GM12878 (cell line): ENCODE results near the gene ZBTB34. TPM values are rescaled to one million over a fixed set of nuclear protein-coding genes. Genes with fewer than 3 reads are reported as not detected.

ENCODE experiments used
- ATAC-seq: fragments of 200-7000 bp; cut with Tn5 transposase; 3 replicates; pipeline ENCODE4 v1.9.1; 2020; ENCODE audit warnings: mild to moderate bottlenecking, moderate library complexity
- BruUV-seq: library from RNA; stranded (reverse); fragments of 400-500 nt; replicated peaks from 2 replicates; lab custom pipeline; 2021; lab: Mats Ljungman, UMichigan
- CTCF ChIA-PET: fragments of 300-600 bp; sonication (Branson Sonifier 250); formaldehyde crosslinking; extraction: SDS; loops from one replicate; lab custom pipeline; 2021; ENCODE audit warnings: inconsistent platforms; lab: Yijun Ruan, JAX
- POLR2A ChIA-PET: fragments of 350-600 bp; formaldehyde crosslinking; extraction: SDS; loops from one replicate; lab custom pipeline; 2021; ENCODE audit warnings: inconsistent platforms; lab: Charles Lee
- RAD21 ChIA-PET: fragments of 300-600 bp; sonication (Branson Sonifier 250); formaldehyde crosslinking; loops from one replicate; lab custom pipeline; 2023; ENCODE audit warnings: antibody characterized with exemption; ENCODE audit not compliant: unreplicated experiment; lab: Charles Lee
- SMC1A ChIA-PET: fragments of 300-600 bp; sonication (Branson Sonifier 250); formaldehyde crosslinking; loops from one replicate; lab custom pipeline; 2023; ENCODE audit not compliant: unreplicated experiment, uncharacterized antibody; lab: Charles Lee
- DNase-seq: peaks from one replicate; pipeline ENCODE4 v3.0.0-alpha.2; 2011; ENCODE audit warnings: low read depth, low spot score
- FAIRE-seq: peaks from 3 replicates; lab custom pipeline; 2011; peaks lifted over from hg19 to GRCh38; lab: Jason Lieb, UNC
- H2AFZ ChIP-seq: 2 replicates; pipeline ENCODE4 v1.6.0; 2011; ENCODE audit warnings: low read depth, low read length, control low read depth; ENCODE audit not compliant: control insufficient read depth
- H3K27ac ChIP-seq: 2 replicates; pipeline ENCODE4 v1.5.1; 2011; ENCODE audit warnings: control low read depth; ENCODE audit not compliant: control insufficient read depth, insufficient read depth
- H3K27me3 ChIP-seq, 2 experiments: replicated peaks in 1 of 2; 2 replicates each; pipeline versions ENCODE4 v1.6.0 to v1.6.1; 2011; ENCODE audit warnings: low read length in 1 of 2; ENCODE audit not compliant: control insufficient read depth in 2 of 2, insufficient read depth in 2 of 2
- H3K36me3 ChIP-seq, 2 experiments: 2 replicates each; pipeline ENCODE4 v1.5.1; 2011; ENCODE audit warnings: low read length in 1 of 2; ENCODE audit not compliant: control insufficient read depth in 2 of 2, insufficient read depth in 2 of 2
- H3K4me1 ChIP-seq: 2 replicates; pipeline ENCODE4 v1.6.1; 2011; ENCODE audit warnings: mild to moderate bottlenecking, low read length, moderate library complexity, mixed read lengths; ENCODE audit not compliant: control insufficient read depth, insufficient read depth
- H3K4me2 ChIP-seq: 2 replicates; pipeline ENCODE4 v1.6.0; 2011; ENCODE audit warnings: control low read depth; ENCODE audit not compliant: control insufficient read depth, insufficient read depth
- H3K4me3 ChIP-seq: fragments of 200-600 bp; sonication (generic); 2 replicates; pipeline ENCODE4 v1.5.1; 2016
- H3K79me2 ChIP-seq: 2 replicates; pipeline ENCODE4 v1.6.0; 2011; ENCODE audit warnings: low read length; ENCODE audit not compliant: control insufficient read depth, insufficient read depth
- H3K9ac ChIP-seq: 2 replicates; pipeline ENCODE4 v1.8.0; 2011; ENCODE audit warnings: low read length, control low read depth, mixed read lengths; ENCODE audit not compliant: control insufficient read depth, insufficient read depth
- H3K9me3 ChIP-seq: replicated peaks from 3 replicates; pipeline ENCODE4 v1.5.1; 2011; ENCODE audit warnings: mild to moderate bottlenecking, low read length; ENCODE audit not compliant: control insufficient read depth, insufficient read depth
- H4K20me1 ChIP-seq: 2 replicates; pipeline ENCODE4 v1.6.0; 2011; ENCODE audit not compliant: control insufficient read depth, insufficient read depth
- ATF7 ChIP-seq: fragments of 450-650 bp; IDR thresholded peaks from 2 replicates; pipeline ENCODE4 v1.6.1; 2016; ENCODE audit warnings: low read depth, mild to moderate bottlenecking
- FOS ChIP-seq: IDR thresholded peaks from 3 replicates; pipeline ENCODE4 v1.6.1; 2011; ENCODE audit warnings: borderline replicate concordance; ENCODE audit not compliant: insufficient read length; ENCODE audit errors: extremely low read depth
- HSF1 ChIP-seq: fragments of 150-350 bp; IDR thresholded peaks from 2 replicates; pipeline ENCODE4 v1.6.1; 2014; ENCODE audit warnings: mild to moderate bottlenecking, low read depth, low read length
- NFYA ChIP-seq: IDR thresholded peaks from 2 replicates; pipeline ENCODE4 v1.6.1; 2011; ENCODE audit warnings: low read depth, mild to moderate bottlenecking, low read length, improper control_type of control experiment, borderline replicate concordance
- RAD51 ChIP-seq: fragments of 450-650 bp; IDR thresholded peaks from 2 replicates; pipeline ENCODE4 v1.6.1; 2016; ENCODE audit warnings: moderate library complexity, mild to moderate bottlenecking, inconsistent platforms
- SIN3A ChIP-seq: IDR thresholded peaks from 2 replicates; pipeline ENCODE4 v1.6.1; 2012; ENCODE audit warnings: low read depth, low read length, improper control_type of control experiment
- SMC3 ChIP-seq: IDR thresholded peaks from 2 replicates; pipeline ENCODE4 v1.6.1; 2011; ENCODE audit warnings: low read length, improper control_type of control experiment, borderline replicate concordance
- SREBF1 ChIP-seq: IDR thresholded peaks from 2 replicates; pipeline ENCODE4 v1.6.1; 2012; ENCODE audit warnings: mild to moderate bottlenecking, low read length
- TAF1 ChIP-seq: IDR thresholded peaks from 2 replicates; pipeline ENCODE4 v1.6.1; 2011; ENCODE audit warnings: mild to moderate bottlenecking, low read depth, low read length, borderline replicate concordance
- WGBS: methylation state at CpG from one replicate; pipeline ENCODE4 v1.1.6; 2016; ENCODE audit warnings: low lambda C conversion rate; ENCODE audit not compliant: insufficient replicate concordance, insufficient coverage; ENCODE audit errors: missing lambda C conversion rate; 5-methylcytosine and 5-hydroxymethylcytosine counted together
- in situ Hi-C: fragments of 300-500 bp; cut with MboI; formaldehyde crosslinking; loops from 9 replicates; pipeline ENCODE4 v1.14.3; 2018; ENCODE audit warnings: mixed read lengths
- intact Hi-C: fragments of 100-400 bp; cut with micrococcal nuclease; formaldehyde crosslinking; loops from one replicate; pipeline ENCODE4 v1.14.2; 2022; ENCODE audit not compliant: unreplicated experiment
- polyA plus RNA-seq, 11 experiments: library from polyadenylated mRNA; depleted of rRNA in 4 of 11; unstranded in 6 of 11; stranded (reverse) in 5 of 11; fragments of >200 nt; fragmentation: Nextera tagmentation in 4 of 11; fragmentation: Illumina TruSeq in 1 of 11; extraction: Ambion mirVana in 4 of 11; extraction: Trizol in 1 of 11; gene quantifications; 1 replicate in 1 of 11; 2 replicates in 10 of 11; pipeline versions ENCODE4 v1.2.1 to v1.2.3, GENCODE V29; 2011 to 2016; ENCODE audit warnings: inconsistent platforms in 2 of 11, missing spikeins in 2 of 11, low read depth in 1 of 11
- total RNA-seq, 4 experiments: library from RNA; depleted of rRNA in 3 of 4; stranded (reverse); fragments of >200 nt in 3 of 4; fragmentation: Illumina TruSeq in 1 of 4; extraction: Trizol in 1 of 4; gene quantifications; 2 replicates each; pipeline versions ENCODE4 v1.2.1 to v1.2.3, GENCODE V29; 2013 to 2021

The ZBTB34 gene
- total and polyA plus RNA-seq, 10 of the 15 experiments (the other 5 are each of a cell fraction or from before 2014, with no cell fraction given), result 0.71 to 11.3 (median 3.8) TPM

DNA sequence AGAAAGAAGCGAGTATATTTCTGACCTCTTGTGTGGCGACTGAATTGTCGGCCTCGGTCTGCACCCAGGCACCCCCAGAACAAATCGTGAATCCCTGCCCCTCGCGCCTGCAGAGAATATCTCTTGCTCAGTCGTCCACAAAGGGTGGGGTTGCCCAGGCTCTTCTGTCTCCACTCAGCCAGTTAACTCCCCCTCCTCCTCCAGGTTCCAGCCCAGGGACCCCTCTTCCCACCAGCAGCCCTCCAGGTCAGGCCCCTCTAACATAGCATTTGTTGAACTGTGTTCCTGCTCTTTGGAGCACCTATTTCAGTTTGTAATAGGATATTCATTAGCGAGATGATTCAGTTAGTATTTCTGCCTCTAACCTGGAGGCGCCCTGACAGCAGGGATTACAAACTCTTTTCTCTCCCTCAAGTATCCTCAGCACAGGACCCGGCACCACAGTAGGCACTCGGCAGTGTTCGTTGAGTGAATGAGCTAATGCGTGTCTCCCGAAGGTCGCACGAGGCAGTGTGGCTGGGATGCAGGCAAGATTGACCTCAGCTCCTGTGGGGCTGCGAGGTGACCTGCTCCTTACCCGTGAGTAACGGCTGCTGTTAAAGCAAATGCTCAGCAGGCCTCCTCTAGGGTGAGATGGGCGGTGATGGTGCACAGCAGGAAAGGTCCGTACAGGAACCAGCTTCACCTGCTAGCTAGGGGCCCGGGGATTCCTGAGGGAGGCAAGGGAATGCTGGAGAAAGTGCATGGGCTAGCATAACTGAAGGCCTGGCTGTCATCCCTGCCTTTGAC, 25.8 kb downstream of the ZBTB34 start:
- Histone ChIP-seq H3K4me3 (no peak overlapping the region), H3K4me2 (no peak overlapping the region), H3K27me3 (no peaks in the 10 kb centered on the region), H4K20me1 (no peaks in the 10 kb centered on the region), H3K4me1 (no peaks in the 10 kb centered on the region), H3K36me3 (0 out of 4 replicates have a peak, but pooled peaks cover 0 to 7% of the 10 kb centered on the region in 2 experiments), H2AFZ (no peak overlapping the region), H3K9me3 (no peaks in the 10 kb centered on the region), H3K79me2 (no peaks in the 10 kb centered on the region), H3K9ac (no peak overlapping the region), H3K27ac (no peak overlapping the region)
- TF ChIP-seq NFYA, result no peak
- ATAC-seq (no peak), DNase-seq (no peak), FAIRE-seq (no peak)
- ChIA-PET POLR2A (interaction anchor here (0.6 kb wide), 1 partner anchor 12 kb away, joined by 3 read pairs; no protein-coding TSS in a partner anchor), SMC1A (interaction anchor here (2.2 kb wide), 1 partner anchor 17 kb away, joined by 5 read pairs; no protein-coding TSS in a partner anchor), RAD21 (no interaction called here), CTCF (interaction anchor here (0.6 kb wide), 1 partner anchor 27 kb away, joined by 3 read pairs; no protein-coding TSS in a partner anchor)
- WGBS, result 98% methylated on average over 23 of the region's 23 CpGs
- in situ Hi-C loops, result no loop called here
- intact Hi-C loops, result no loop called here
- no TSS peak for BruUV-seq

DNA sequence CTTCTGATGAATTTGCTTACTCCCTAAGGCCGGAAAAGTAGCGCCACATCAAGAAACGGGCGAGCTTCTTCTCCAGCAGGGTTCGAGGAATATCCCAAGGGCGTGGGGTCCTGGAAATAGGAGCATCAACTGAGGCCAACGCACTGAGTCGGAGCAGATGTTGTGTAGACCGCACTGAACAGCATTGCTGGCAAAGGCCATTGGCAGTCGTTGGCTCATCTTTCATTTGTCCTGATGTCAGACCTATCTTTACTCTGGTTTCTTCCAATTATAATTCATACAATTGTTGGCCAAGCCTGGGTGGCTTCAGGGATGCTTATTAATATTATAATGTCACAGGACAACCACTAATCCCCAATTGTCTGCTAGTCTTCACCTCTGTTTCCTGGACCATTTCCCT, 26.5 kb downstream of the ZBTB34 start:
- RAD21 ChIA-PET, result no interaction called here
- in situ Hi-C loops (no loop called here), intact Hi-C loops (no loop called here)
- no peak for ATAC-seq
- Histone ChIP-seq H3K4me1 (no peaks in the 10 kb centered on the region), H3K4me2 (no peak overlapping the region), H3K27ac (no peak overlapping the region), H3K9me3 (no peaks in the 10 kb centered on the region), H3K79me2 (no peaks in the 10 kb centered on the region), H3K36me3 (0 out of 4 replicates have a peak, but pooled peaks cover 0 to 7% of the 10 kb centered on the region in 2 experiments), H4K20me1 (no peaks in the 10 kb centered on the region), H3K9ac (no peak overlapping the region), H3K27me3 (no peaks in the 10 kb centered on the region), H2AFZ (no peak overlapping the region), H3K4me3 (no peak overlapping the region)
- POLR2A ChIA-PET, result interaction anchor here (0.6 kb wide), 1 partner anchor 13 kb away, joined by 3 read pairs; no protein-coding TSS in a partner anchor
- DNase-seq, result no peak
- 92% methylated on average over 10 of the region's 10 CpGs for WGBS
- TF ChIP-seq SMC3 (no peak), SREBF1 (no peak), RAD51 (no peak), ATF7 (no peak), HSF1 (no peak), NFYA (no peak), SIN3A (no peak), TAF1 (no peak), FOS (no peak)
- CTCF ChIA-PET, result interaction anchor here (0.6 kb wide), 1 partner anchor 27 kb away, joined by 3 read pairs; no protein-coding TSS in a partner anchor
- no TSS peak for BruUV-seq
- SMC1A ChIA-PET, result no interaction called here
- no peak for FAIRE-seq
